T-cell (primary cell): Measurements from ENCODE around the gene EDA2R. TPM values are rescaled to one million over a fixed set of nuclear protein-coding genes. Genes with fewer than 3 reads are reported as not detected.

Experiments used
- ATAC-seq, 4 experiments: fragments of 200-7000 bp in 3 of 4; fragments of 150-1000 bp in 1 of 4; cut with Tn5 transposase; replicated peaks in 1 of 4; 1 replicate in 3 of 4; 2 replicates in 1 of 4; pipeline ENCODE4 v1.10.0; 2021; ENCODE audit warnings: moderate library complexity in 3 of 4, mild to moderate bottlenecking in 2 of 4, moderate number of reproducible peaks in 1 of 4
- CTCF ChIA-PET, 2 donors: fragments of 300-600 bp; sonication (Branson Sonifier 250); formaldehyde crosslinking; loops; one replicate each; lab custom pipeline; 2022; ENCODE audit warnings: antibody characterized with exemption in 2 of 2; lab: Charles Lee
- POLR2A ChIA-PET, 2 donors: fragments of 300-600 bp; sonication (Branson Sonifier 250); formaldehyde crosslinking; loops; one replicate each; lab custom pipeline; 2022; ENCODE audit warnings: antibody characterized with exemption in 2 of 2; lab: Charles Lee
- DNase-seq, 35 experiments: peaks; one replicate each; pipeline versions ENCODE4 v3.0.0 to v3.0.0-alpha.2; 2013 to 2023
- H3K27ac ChIP-seq: one replicate; pipeline ENCODE4 v1.5.1; 2013; ENCODE audit warnings: low read length
- H3K27me3 ChIP-seq, 2 experiments: replicated peaks in 1 of 2; 1 replicate in 1 of 2; 2 replicates in 1 of 2; pipeline versions ENCODE4 v1.6.1 to v1.7.0; 2013; ENCODE audit warnings: low read length in 1 of 2, mixed read lengths in 1 of 2; ENCODE audit not compliant: control insufficient read depth in 2 of 2, insufficient read depth in 2 of 2; ENCODE audit errors: extremely low read depth in 1 of 2
- H3K36me3 ChIP-seq, 2 donors: 1 replicate in 1 of 2; 2 replicates in 1 of 2; pipeline versions ENCODE4 v1.6.1 to v1.7.0; 2013; ENCODE audit warnings: low read length in 1 of 2; ENCODE audit not compliant: control insufficient read depth in 2 of 2, insufficient read depth in 1 of 2; ENCODE audit errors: extremely low read depth in 1 of 2
- H3K4me1 ChIP-seq, 2 experiments: 1 replicate in 1 of 2; 2 replicates in 1 of 2; pipeline versions ENCODE4 v1.6.1 to v1.7.0; 2013; ENCODE audit warnings: low read length in 2 of 2, mixed read lengths in 1 of 2; ENCODE audit not compliant: insufficient read depth in 2 of 2, control insufficient read depth in 1 of 2; ENCODE audit errors: extremely low read depth in 1 of 2
- H3K4me3 ChIP-seq, 2 donors: 1 replicate in 1 of 2; 2 replicates in 1 of 2; pipeline versions ENCODE4 v1.5.1 to v1.7.0; 2013; ENCODE audit warnings: mild to moderate bottlenecking in 2 of 2, low read length in 1 of 2, moderate library complexity in 1 of 2; ENCODE audit not compliant: control insufficient read depth in 1 of 2; ENCODE audit errors: extremely low read depth in 1 of 2
- H3K9me3 ChIP-seq: 2 replicates; pipeline ENCODE4 v1.7.0; 2013
- H3K27ac Mint-ChIP-seq, 2 donors: one replicate each; pipeline ENCODE4 v1.8.0; 2020 to 2021; ENCODE audit warnings: mild to moderate bottlenecking in 2 of 2, mixed read lengths in 2 of 2
- H3K27me3 Mint-ChIP-seq, 2 donors: one replicate each; pipeline ENCODE4 v1.8.0; 2021 to 2022; ENCODE audit warnings: mixed read lengths in 2 of 2
- H3K36me3 Mint-ChIP-seq: one replicate; pipeline ENCODE4 v1.8.0; 2021; ENCODE audit warnings: mixed read lengths
- H3K4me1 Mint-ChIP-seq, 3 donors: one replicate each; pipeline ENCODE4 v1.8.0; 2020 to 2022; ENCODE audit warnings: mixed read lengths in 3 of 3, mild to moderate bottlenecking in 1 of 3
- H3K4me3 Mint-ChIP-seq, 3 donors: one replicate each; pipeline ENCODE4 v1.8.0; 2020 to 2022; ENCODE audit warnings: mild to moderate bottlenecking in 3 of 3, mixed read lengths in 3 of 3, moderate library complexity in 3 of 3
- H3K9me3 Mint-ChIP-seq, 3 donors: one replicate each; pipeline ENCODE4 v1.8.0; 2020 to 2022; ENCODE audit warnings: mixed read lengths in 3 of 3
- WGBS: methylation state at CpG from one replicate; pipeline ENCODE4 v1.1.5; 2013; ENCODE audit warnings: missing lambda C conversion rate; ENCODE audit not compliant: insufficient coverage; 5-methylcytosine and 5-hydroxymethylcytosine counted together
- total RNA-seq, 35 experiments: library from RNA in 6 of 35; stranded (reverse) in 6 of 35; fragments of 120-200 nt in 1 of 35; gene quantifications; one replicate each; pipeline versions ENCODE4 v1.2.1 to v1.2.4 and lab custom pipeline; 2013 to 2026

The EDA2R gene
- total RNA-seq, 5 donors from 2014 or later (not counting 1 experiment from before 2014, with no cell fraction given), result 0.25 to 0.99 (median 0.66) TPM

DNA sequence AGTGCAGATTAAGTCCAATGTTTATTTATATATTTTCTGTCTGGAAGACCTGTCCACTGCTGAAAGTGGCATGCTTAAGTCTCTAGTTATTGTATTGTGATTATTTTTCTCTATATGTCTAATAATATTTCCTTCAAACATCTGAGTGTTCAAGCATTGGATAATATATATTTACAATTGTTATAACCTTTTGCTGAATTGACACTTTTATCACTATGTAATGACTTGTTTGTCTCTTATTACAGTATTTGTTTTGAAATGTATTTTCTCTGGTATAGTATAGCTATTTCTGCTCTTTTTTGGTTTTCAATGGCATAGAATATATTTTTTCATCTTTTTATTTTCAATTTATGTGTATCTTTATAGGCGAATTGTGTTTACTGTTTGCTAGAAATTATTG lies 59.7 kb downstream of the EDA2R start:
- DNase-seq (no peak), ATAC-seq (no peak)
- Histone ChIP-seq H3K4me3 (no peak overlapping the region), H3K27ac (no peak overlapping the region), H3K4me1 (no peaks in the 10 kb centered on the region), H3K27me3 (no peaks in the 10 kb centered on the region), H3K36me3 (no peaks in the 10 kb centered on the region), H3K9me3 (no peaks in the 10 kb centered on the region)
- peaks cover 7 to 21% (median 8%) of the 10 kb centered on the region in 3 donors for H3K9me3 Mint-ChIP-seq
- no peaks in the 10 kb centered on the region for H3K4me1 Mint-ChIP-seq
- no peak overlapping the region for H3K4me3 Mint-ChIP-seq
- POLR2A ChIA-PET, result no interaction called here
- no CpG with 5 or more reads among the region's 1 CpG for WGBS
- no peak overlapping the region for H3K27ac Mint-ChIP-seq
- no peaks in the 10 kb centered on the region for H3K36me3 Mint-ChIP-seq
- peaks cover 2 to 20% of the 10 kb centered on the region in 2 donors for H3K27me3 Mint-ChIP-seq
- CTCF ChIA-PET, result no interaction called here

DNA sequence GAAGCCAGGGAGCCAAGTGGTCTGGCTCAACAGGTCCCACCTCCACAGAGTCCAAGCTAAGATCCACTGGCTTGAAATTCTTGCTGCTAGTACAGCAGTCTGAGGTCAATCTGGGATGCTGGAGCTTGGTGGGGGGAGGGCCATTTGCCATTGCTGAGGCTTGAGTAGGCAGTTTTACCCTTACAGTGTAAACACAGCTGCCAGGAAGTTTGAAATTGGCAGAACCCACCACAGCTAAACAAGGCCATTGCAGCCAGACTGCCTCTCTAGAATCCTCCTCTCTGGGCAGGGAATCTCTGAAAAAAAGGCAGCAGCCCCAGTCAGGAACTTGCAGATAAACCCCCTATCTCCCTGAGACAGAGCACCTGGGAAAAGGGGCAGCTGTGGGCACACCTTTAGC lies 84.9 kb downstream of the EDA2R start:
- Mint-ChIP-seq H3K4me1 (no peaks in the 10 kb centered on the region), H3K36me3 (no peaks in the 10 kb centered on the region), H3K4me3 (no peak overlapping the region), H3K27ac (no peak overlapping the region), H3K27me3 (peaks cover 5 to 18% of the 10 kb centered on the region in 2 donors), H3K9me3 (no peaks in the 10 kb centered on the region)
- Histone ChIP-seq H3K36me3 (no peaks in the 10 kb centered on the region), H3K9me3 (no peaks in the 10 kb centered on the region), H3K27me3 (no peaks in the 10 kb centered on the region), H3K4me3 (no peak overlapping the region), H3K4me1 (no peaks in the 10 kb centered on the region), H3K27ac (no peak overlapping the region)
- ATAC-seq, result no peak
- ChIA-PET POLR2A (no interaction called here), CTCF (no interaction called here)
- no peak for DNase-seq

DNA sequence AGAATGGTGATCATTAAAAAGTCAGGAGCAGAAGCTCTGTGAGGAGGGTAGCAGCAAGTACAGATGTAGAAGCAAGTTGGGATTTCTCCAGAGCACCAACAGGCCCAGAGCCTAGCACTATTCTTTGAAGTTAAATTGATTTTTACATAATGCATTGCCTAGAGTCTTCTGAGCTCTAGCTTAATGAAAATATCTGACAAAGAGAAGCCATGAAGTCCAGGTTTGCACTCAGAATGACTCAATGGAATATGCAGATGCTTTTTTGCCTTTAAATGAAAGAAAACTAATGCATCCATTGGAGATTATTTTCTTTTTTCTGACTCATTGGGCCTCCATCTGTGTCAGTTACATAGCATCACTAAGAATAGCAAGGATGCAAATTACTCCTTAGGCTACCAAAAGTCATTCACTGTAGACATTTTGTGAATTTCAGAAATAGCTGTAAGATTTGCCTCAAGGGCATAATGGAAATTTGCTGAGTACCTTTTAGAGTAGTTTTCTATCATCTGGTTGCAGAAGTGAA lies 91.0 kb downstream of the EDA2R start:
- Histone ChIP-seq H3K9me3 (no peaks in the 10 kb centered on the region), H3K27ac (no peak overlapping the region), H3K4me3 (no peak overlapping the region), H3K36me3 (no peaks in the 10 kb centered on the region), H3K4me1 (no peaks in the 10 kb centered on the region), H3K27me3 (no peaks in the 10 kb centered on the region)
- H3K9me3 Mint-ChIP-seq, result no peaks in the 10 kb centered on the region
- ATAC-seq, result no peak
- H3K4me3 Mint-ChIP-seq, result no peak overlapping the region
- no peak overlapping the region for H3K27ac Mint-ChIP-seq
- DNase-seq, result no peak
- POLR2A ChIA-PET, result no interaction called here
- CTCF ChIA-PET, result no interaction called here
- no peaks in the 10 kb centered on the region for H3K36me3 Mint-ChIP-seq
- peaks cover 0 to 11% of the 10 kb centered on the region in 2 donors for H3K27me3 Mint-ChIP-seq
- H3K4me1 Mint-ChIP-seq, result no peaks in the 10 kb centered on the region
